Stimulated activated CD8-positive, alpha-beta memory T cell treated with anti-CD3 and anti-CD28 coated beads, Interleukin-4, amount 100 ng/mL, for 24 hours (primary cell): Measurements from ENCODE around the gene S100B.
"Not testable (repeated sequence)": the region's sequence is repeated elsewhere in the genome, so short reads cannot be mapped to it uniquely, and the experiment has no call there.

ENCODE experiments used
- DNase-seq: peaks from one replicate; pipeline ENCODE4 v3.0.0-alpha.2; 2020; ENCODE audit warnings: low read depth

The S100B gene

DNA sequence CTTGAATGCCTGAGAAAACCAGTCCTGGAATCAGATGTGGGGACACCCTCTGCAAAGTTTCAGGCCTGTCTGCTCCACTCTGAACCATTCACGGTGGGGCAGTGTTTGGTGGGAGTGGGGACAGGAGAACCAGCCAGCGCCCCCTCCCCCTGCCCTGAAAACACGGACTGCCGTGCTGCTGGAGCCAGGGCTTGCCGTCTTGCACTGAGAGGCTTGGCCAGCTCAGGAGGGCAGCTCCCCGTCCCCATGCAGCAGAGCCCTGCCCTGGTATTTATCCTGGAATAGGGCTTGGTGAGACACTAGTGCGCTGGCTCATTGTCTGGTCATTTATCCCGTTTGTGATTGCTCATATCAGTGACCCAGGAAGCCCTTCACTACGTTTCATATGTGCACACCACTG is 3.9 kb downstream of the S100B start:
- no peak for DNase-seq

DNA sequence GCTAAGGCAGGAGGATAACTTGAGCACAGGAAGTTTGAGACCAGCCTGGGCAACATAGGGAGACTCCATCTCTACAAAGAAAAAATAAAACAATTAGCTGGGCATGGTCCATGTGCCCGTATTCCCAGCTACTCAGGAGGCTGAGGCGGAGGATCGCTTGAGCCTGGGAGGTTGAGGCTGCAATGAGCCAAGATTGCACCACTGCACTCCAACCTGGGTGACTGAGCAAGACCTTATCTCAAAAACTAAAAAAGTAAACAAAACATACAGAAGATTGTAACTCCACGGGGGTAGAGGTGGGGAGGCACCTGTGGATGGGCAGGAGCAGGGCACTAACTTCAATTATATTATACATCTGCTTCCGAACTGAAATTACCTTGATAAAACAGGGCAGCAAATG is 4.6 kb downstream of the S100B start:
- no peak for DNase-seq

DNA sequence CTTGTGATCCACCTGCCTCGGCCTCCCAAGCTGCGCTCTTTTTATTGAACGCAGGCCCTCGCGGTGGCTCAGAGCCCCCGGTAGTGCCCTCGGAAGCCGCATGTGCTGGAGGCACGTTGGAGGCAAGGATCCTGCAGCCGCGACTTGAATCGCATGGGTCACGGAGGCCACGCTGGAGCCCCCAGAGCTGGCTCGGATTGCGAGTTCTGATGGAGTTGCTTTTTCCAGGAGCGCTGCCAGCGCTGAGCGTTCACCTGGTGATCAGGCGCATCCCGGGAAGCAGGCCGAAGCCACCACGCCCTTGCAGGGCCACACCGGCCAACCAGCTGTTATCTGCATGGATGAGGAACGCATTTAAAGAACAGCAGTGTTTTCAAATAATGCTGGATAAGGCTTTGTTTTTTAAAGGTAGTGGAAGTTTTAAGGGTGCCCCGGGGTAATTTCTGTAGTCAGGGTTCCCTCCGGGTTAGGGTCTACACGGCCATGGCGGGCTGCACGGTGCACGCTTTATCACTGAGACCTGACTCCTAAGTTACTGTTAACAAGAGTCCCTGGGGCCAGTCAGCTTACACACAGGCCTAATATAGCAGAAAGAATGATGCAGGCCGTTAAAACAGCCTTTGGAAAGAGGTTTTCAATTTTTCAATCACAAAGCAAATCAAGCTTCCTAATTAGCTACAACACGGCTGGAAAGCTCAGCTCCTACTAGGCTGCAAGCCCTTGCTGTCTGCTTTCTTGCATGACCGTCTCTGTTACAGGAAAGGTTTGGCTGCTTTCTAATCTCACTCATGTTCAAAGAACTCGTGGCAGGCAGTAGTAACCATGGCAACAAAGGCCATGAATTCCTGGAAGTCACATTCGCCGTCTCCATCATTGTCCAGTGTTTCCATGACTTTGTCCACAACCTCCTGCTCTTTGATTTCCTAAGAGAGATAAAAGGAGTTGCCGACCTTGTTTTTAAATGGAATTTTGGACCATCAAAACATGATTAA is 6.0 kb downstream of the S100B start:
- DNase-seq, result no peak

DNA sequence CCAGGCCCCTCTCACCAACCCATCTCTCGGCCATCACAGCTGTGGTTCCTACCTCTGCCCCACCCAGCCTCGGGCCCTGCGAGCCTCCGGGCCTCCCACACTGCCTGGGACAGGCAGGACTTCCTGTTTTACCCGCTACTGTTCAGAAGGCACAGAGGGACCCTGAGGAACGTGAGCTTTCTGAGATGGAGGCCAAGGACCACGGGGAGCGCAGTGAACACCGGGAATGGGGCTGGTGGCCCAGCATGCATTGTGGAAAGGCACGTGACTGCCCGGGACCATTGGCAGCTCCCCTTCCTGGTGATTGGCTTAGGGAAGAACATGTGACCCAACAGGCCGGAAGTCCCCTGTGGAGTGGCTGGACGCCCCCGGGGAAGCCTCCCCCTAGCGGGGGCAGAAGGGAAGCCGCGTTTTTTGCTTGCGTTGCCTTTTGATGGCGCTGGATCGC is 7.0 kb downstream of the S100B start:
- DNase-seq, result no peak

DNA sequence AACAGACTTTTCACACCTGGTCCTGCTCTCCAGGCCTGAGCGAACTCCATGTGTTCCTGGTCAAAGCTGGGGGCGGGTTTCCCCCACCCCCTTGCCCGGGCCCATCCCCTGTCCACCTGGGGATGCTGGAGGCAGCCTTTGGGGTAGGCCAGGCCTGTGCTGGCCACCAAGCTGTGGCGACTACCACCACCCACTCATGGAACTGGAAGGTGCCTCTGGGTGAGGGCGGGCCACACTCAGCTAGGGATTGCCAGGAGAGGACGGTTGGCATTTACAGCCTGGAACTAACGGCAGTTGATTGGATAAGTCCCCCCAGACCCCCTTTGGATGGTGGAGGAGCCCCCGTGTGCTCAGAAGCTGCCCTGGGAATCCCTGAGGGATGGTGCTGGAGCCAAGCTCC is 7.9 kb downstream of the S100B start:
- no peak for DNase-seq

DNA sequence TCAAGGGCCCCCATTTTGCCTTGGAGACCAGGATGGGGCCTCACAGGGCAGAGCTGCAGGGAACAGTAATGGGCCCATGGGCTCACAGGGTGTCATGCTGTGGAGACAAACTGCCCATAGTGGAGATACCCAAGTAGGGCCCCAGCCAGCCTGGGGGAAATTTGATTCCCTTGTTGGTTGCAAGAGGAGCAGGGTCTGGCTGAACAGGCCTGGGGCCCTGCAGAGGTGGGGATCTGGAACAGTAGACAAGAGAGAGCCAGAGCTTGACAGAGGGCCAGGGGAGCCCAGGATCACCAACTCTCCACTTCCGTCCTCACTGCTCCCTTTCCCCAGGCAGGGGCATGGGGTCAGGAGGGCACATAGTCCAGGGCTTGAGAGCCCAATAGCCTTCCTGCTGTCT is 8.7 kb downstream of the S100B start:
- no peak for DNase-seq

DNA sequence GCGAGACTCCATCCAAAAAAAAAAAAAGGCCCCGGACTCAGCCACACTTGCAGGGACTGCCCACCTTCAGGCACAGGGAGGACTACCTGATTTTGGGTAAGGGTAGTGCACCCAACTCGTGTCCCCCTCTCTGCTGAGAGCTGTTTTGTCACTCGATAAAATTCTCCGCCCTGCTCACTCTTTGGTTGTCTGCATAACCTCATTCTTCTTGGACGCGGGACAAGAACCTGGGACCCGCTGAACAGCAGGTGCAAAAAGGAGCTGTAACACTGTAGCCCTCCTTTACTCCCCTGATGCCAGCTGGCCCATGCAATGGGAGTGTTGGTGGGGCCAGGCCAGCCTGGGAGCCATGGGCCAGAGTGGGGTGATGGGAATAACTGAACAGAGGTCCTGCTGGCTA is 10.6 kb downstream of the S100B start:
- DNase-seq, result no peak

DNA sequence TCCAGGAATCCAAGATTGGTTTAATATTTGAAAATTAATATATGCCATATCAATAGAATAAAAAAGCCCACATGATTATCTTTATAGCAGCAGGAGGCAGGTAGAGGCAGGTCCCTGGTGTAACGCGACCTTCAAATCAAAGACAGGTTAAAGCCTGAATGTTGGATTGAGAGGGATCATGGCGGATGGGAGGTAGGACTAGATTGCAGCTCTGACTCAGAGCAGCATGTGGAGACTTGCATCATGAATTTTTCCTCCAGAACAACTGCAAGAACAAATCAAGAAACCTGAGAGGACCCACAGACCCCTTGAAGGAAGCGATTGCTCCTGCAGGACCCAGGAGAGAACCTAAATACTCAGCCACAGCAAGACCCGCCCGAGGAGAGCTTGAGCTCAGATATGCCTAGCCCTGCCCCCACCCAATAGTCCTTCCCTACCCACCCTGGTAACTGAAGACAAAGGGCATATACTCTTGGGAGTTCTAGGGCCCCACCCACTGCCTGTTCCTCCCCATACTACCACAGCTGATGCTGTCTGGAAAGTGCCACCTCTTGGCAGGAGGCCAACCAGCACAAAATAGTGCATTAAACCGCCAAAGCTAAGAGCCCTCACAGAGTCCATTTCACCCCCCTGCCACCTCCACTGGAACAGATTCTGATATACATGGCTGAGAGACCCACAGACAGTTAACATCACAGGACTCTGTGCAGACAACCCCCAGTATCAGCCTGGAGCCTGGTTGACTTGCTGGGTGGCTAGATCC is 19.5 kb downstream of the S100B start:
- no peak for DNase-seq

DNA sequence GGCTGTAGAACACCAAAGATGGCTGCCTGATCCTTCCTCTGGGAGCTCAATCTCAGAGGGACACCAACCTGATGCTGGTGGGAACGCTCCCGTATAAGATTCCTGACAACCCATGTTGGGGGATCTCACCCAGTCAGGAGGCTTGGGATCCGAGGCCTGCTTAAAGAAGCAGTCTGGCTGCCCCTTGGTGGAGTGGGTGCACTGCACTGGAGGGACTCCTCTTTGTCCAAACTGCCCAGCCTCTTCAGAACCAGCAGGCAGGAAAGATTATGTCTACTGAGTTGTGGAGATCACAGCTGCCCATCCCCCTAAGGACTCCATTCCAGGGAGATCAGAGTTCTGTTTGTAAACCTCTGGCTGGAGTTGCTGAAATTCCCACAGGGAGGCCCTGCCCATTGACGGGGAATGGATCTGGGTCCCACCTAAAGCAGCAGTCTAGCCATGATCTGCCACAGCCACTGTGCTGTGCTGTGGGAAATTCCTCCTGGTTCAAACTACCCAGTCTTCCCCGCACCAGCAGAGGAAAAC is 23.0 kb downstream of the S100B start:
- DNase-seq, result no peak

DNA sequence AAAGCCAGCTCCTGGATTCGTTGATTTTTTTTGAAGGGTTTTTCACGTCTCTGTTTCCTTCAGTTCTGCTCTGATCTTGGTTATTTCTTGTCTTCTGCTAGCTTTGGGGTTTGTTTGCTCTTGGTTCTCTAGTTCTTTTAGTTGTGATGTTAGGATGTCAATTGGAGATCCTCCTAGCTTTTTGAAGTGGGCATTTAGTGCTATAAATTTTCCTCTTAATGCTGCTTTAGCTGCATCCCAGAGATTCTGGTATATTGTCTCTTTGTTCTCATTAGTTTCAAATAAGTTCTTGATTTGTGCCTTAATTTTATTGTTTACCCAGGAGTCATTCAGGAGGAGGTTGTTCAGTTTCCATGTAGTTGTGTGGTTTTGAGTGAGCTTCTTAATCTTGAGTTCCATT is 25.5 kb downstream of the S100B start:
- DNase-seq, result not testable (repeated sequence)

DNA sequence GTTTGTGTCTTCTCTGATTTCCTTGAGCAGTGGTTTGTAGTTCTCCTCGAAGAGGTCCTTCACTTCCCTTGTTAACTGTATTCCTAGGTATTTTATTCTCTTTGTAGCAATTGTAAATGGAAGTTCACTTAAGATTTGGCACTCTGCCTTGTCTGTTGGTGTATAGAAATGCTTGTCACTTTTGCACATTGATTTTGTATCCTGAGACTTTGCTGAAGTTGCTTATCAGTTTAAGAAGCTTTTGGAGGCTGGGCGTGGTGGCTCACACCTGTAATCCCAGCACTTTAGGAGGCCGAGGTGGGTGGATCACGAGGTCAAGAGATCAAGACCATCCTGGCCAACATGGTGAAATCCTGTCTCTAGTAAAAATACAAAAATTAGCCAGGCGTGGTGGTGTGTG is 27.1 kb downstream of the S100B start:
- DNase-seq, result not testable (repeated sequence)

DNA sequence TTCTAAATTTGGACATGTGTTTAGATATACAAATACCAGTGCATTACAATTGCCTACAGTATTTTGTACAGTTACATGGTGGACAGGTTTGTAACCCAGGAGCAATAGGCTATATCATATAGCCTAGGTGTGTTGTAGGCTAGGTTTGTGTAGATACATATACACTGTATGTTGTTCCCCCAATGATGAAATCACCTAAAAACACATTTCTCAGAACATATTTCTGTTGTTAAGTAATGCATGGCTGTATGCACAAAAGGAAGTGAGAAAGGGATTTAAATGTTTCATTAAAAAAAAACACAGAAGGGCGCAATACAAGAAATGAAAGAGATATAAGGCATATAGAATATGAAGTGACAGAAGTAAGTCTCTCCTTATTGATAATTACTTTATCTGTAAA is 32.0 kb downstream of the S100B start:
- no peak for DNase-seq

DNA sequence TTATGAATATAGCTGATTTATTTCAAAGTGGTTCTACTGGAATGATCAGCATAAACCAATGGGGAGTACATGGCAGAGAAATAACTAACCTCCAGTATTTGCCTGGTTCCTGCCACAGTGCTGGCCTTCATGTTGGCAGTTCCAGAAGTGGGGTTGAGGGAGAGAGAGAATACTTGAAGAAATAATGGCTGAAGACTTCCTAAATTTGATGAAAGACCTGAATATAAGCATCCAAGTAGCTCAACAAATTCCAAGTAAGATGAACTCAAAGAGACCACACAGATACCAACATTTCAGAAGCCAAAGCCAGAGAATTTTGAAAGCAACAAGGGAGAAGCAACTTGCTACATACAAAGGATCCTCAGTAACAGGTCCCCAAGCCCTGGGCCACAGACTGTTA is 34.3 kb downstream of the S100B start:
- DNase-seq, result no peak

DNA sequence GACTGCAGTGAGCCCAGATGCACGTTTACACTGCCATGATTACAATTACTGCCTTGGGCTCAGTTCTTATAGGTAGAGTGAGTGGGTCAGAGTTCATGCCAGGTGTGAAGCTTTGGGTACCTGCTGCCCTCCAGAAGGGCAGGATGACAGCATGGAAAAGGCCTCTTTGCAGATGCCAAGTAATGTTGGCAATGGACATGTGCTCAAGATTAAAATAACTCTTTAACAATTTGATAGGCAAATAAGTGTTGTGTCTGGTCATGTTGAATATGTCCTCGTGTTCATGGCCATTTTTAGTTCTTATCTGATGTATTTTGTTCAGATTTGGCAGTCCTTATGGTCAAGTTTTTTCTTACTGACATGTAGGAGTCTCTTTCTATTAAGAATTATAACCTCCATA is 34.8 kb downstream of the S100B start:
- no peak for DNase-seq

DNA sequence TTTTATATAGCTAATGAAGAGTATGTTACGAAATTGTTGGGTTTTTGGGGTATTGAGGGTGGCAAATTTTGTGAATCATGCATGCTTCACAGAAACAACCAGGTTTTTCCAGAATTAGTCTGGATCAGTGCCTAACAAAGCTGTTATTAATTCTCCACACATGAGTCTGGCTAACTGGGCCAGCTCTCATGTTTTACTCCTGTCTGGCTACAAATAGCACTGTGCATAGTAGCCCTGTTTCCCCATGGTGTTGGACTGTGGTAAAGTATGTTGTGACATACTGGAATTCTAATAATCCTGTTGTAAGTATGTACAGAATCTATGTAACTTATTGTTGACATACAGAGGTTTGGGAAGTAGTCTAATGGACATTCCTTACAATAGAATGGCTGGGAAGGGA is 35.8 kb downstream of the S100B start:
- DNase-seq, result no peak

DNA sequence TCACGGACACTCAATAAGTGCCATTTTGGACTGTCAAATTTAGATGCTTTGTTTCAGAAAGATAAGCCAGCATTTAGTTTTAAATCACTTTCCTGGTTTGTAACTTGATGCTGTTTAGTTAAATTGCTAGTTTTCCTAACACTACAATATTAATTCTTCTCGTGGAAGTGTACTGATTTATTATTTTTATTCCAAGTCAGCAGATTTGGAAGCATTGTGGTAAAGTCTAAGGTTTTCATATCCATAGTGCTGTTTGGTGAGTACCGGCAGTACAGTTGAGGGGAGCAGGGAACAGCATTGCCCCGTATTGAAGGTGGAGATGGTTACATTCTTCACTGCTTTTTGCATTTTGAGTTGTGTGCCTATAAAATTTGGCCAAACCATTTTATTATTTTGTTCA is 36.3 kb downstream of the S100B start:
- no peak for DNase-seq

DNA sequence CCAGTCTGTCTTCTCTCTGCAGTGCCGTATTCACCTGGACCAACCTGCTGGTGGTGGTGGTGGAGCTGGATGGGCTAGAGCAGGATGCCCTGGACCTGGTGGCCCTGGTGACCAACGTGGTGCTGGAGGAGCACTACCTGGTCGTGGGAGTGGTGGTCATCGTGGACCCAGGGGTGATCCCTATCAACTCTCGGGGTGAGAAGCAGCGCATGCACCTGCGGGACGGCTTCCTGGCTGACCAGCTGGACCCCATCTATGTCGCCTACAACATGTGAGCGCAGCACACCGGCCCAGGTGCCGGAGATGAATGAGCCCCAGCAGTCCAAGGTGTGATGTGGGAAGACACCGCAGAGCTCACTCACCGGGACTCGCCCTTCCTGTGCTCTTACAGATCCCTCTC is 37.5 kb downstream of the S100B start:
- no peak for DNase-seq

DNA sequence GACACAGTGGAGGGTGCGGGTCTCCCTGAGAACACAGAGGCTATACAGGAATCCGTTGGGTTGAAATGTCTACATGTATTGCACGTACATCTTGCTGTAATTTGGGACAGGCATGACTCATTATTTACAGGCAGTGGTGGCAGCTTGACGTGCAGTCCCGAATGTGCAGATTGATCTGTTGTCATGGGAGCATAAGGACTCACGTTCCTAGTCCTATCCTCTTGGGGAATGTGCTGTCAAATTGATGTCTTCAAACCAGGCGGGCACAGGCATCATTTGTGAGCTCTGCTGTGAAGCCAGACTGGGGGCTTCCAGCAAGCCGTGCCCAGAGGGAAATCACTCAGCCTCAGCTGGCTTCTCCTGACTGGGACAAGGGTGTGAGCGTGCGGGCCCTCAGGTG is 40.5 kb downstream of the S100B start:
- DNase-seq, result no peak

DNA sequence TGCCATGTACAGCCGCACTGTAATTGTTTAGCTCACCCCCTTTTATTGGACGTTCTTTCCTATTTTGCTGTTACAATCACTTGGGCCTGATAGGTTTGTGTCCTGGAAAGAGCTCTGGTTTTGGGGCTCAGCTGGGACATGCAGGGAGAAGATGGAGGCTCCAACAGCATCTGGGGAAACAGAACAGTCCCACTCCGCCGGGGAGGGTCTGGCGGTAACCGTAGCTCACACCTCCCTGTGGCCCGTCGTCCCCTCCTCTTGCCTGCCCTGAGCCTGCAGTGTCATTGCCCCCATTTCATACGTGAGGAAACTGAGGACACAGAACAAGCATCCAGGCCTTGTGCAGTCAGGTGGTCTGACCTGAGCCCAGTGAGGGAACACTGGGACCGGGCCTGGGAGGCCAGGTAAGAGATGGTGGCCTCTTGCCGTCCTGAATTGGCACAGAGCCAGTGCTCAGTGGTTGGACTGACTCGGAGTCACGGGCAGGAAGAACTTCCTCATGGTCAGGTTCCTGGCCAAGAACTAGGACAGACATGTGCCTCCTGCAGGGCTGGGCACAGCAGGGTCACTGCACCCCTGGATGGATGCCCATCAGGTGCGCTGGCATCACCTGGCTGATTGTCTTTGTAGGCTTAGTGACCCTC is 41.8 kb downstream of the S100B start:
- DNase-seq, result no peak

DNA sequence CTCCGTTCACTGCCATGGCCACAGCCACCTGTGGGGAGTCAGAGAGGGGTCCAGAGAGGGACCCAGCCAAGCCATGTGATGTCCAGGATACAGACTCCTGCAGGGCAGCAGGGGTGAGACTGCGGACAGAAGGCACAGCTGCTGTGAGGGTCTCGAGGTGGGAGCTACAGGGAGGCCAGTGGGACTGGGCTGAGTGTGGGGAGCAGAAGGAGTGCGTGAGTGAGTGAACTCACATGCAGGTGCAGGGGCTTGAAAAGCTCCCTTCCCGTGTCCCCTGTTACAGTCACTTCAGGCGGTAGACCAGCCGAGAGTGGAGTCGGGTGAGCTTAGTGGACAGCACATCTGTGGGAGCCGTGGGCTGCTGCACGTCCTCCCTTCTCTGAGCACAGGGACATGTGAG is 42.4 kb downstream of the S100B start:
- DNase-seq, result no peak

DNA sequence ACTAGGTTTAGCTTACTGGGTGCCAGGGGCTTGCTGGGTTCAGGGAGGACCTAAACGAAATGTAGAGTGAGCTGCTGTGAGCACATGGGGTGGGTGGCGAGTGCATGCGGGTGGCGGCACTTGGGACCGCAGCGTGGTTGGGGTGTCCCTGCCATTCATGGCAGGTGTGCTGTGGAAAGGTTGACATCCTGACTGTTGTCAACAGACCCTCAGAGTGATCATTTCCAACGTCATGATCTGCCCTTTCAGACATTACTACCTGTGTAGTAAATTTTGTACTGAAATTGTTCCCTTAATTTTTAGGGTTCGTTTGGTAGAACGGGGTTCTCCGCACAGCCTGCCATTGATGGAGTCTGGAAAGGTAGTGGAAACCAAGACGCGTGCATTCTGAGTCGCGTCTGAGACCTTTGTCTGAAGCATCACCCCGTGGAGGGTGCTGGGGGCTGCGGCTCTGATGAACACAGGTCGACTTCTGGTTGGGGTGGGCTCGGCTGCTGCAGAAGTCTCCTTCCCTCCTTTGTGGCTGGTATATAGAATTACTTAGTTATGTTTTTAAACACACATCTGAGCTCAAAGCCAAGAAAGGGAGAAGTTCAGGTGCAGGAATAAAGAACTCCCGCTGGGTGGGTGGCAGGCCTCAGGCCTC is 43.3 kb downstream of the S100B start:
- no peak for DNase-seq
